ENCODE measurements around the gene RAB17.
A peak's percentile ranks its signal among the peaks of the same experiment; 100 is the strongest.

RAB17 gene

DNA sequence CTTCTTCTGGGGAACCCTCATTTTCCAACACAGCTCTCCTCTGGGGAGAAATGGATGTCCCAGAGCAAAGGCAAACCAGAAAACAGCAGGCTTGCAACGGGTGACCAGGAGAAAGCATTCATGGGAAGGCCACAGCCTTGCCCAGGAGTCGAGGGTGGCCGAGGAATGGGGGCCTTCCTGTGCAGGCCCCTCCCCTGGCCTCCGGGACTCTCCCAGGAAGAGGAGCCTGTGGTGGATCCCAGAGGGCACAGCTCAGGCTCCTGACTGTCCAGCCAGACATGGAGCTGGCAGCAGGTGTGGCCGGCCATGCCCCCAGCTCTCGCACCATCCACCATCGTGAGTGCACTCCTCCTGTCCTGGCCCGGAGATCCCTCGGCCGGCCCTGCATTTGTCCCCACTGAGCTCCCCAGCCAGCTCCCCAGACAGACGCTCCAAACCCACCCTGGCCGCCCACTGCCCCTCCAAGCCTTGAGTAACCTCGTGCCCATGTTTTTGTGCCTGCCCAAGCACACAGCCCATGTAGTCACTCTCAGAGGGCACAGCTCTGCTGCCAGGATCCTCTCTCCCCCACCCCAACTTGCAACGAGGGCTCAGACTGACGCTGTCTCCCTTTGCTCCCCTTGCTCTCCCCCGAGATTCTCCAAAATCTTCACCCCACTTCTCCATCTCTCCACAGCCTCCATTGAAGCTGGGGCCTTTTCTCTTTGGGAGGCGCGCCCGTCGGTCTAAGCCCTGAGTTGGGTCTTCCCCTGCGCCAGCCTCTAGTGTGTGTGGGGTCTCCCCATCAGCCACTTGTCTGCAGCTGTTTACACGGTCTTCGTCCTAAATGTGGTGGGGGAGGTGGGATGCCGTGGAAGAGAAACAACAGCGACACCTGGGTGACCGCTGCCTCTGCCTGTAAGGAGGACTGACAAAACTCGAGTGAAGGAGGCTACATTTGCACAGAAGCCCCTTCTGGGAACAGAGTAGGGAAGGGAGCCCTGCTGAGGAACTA, 14.4 kb downstream of the RAB17 start:
- DNase-seq = no peak

DNA sequence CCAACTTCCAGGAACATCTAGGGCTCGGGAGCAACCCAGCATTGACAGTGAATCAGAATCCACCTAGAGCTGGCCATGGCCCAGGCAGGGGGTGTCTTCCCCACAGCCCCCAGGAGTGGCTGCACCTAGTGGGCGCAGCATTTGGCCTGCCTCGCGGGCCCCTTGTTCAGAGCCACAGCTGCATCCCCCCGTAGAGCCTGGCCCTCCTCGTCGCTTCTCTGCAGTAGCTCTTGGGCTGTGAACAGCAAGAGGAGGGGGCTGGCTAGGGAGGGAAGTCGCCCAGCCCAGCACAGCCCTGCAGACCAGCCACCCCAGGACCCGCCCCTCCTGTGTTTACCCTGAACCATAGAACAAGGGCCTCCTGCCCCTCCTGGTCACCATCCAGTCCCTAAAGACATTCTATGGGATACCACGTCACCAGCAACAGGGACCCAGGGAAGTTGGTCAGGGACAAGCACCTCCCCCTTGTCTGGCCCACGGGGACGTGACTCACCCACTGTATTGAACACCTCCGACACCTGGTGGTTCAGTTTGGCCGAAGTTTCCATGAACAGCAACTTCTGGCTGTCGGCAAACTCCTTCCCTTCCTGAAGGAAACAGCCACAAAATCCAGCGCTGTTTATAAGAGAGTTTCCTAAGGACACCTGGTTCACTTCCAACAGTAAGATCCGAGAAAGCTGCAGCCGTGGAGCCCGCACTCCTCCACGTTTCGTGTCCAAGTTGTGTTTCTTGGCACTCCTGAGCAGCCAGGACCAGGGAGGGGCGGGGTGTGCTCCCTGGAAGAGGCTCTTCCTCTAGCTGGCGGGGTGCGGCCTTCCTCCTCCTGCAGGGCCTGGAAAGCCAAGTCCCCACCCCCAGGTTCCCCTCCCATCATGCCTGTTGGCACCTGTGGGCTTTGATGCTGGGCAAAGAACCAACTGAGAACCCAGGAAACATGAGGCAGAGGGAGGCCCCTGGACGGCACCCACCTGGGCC, 15.4 kb downstream of the RAB17 start:
- DNase-seq = no peak

DNA sequence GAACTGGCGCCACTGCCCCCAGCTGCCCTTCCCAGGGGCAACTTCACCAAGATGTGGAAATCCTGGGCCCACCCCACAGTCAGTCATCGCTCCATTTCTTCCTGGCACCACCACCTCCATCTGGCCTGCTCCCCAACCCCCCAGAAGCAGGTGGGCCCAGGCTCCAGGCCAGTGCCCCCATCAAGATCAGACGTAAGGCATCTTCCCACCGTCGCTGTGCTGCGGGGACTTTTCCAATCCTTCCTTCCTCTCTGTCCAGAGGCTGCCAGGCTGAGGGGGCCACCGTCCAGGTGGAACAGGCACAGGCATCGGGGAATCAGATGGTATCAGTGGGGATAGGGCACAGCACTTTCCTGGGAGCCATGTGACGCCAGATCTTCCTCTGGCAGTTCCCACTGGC, 16.1 kb downstream of the RAB17 start:
- no peak for DNase-seq

DNA sequence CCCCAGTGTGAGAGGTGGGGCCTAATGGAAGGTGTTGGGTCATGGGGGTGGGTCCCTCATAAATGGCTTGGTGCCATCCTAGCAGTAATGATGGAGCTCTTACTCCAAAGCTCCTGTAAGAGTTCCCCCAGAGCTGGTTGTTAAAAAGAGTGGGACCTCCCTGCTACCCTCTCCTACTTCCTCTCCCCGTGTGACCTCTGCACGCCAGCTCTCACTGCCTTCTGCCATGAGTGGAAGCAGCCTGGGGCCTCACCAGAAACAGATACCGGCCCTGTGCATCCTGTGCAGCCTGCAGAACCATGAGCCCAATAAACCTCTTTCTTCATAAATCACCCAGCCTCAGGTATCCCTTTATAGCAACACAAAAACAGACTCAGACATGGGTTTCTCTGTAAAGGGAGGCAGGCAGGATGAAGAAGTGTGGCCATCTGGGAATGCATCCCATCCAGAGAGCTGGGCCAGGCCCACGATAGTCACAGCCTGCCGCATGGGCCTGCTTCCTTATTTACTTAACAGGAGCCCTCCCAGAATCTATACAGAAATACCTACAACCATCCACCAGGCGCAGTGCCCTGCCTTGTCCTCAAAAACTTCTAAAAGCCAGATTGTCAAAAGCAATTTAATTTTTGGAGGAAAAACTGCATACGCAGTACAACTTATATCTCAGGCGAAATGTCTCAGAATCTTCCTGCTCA, 16.7 kb downstream of the RAB17 start:
- DNase-seq = no peak

DNA sequence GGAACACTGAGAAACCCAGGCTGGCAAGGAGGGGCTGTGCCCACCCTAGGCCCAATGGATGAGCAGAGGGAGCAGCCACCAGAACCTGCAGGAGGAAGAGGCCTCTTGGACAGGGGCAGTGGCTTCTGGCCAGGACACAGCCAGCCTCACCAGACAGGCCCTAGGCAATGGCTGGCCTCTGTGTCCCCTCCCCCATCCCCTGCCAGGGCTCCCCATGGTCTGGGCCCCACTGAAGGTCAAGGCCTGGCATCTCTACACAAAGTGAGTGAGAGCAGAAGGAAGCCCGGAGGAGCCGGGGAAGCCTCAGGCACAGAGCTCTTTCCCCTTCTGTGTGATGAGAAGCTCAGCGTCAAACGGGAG, 17.8 kb downstream of the RAB17 start:
- DNase-seq = no peak

DNA sequence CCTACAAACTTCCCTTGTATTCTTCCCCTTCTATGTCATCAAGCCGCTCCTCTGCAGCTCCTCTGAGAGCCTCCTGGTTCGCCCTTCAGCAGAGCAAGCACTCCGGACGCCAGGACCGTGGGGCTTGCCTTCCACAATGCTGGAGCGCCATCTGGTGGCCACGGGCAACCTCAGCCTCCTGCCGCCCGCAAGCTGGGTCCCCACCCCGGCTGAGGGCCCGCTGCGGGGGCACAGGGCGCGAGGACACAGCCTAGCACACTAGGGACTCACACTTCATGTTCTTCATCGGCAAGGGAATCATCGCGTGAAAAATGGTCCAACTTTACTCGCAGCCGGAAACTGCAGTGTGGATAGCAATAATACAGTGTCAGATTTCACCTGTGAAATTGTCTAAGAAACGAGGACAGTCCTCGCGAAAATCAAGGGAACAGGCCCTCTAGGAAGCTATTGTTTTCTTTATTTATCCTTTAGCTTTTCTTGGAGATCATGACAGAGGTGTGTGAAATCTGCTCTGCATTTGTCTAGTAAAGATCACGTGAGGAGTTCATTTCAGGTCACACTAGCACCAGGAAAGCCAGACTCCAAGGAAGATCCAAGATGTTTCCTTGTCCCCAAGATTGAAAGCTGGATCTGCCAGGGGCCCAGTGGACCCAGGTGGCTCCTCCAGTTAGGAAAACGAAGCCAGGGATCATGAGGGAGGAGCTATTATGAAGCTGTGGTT, 18.4 kb downstream of the RAB17 start:
- DNase-seq = peak; percentile 24

DNA sequence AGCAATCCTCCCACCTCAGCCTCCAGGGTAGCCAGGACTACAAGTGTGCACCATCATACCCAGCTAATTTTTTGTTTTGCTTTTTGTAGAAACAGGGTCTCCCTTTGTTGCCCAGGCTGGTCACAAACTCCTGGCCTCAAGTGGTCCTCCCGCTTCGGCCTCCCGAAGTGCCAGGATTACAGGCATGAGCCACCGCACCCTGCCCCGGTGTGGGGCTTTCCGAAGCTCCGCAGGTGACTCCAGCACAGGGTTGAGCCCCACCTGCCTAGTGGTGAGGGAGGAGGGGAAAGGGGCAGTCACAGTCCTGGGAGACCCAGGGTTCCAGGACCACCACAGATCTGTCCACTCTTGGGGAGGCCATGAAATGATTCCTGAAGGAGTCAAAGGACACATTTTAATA, 19.0 kb downstream of the RAB17 start:
- no peak for DNase-seq

DNA sequence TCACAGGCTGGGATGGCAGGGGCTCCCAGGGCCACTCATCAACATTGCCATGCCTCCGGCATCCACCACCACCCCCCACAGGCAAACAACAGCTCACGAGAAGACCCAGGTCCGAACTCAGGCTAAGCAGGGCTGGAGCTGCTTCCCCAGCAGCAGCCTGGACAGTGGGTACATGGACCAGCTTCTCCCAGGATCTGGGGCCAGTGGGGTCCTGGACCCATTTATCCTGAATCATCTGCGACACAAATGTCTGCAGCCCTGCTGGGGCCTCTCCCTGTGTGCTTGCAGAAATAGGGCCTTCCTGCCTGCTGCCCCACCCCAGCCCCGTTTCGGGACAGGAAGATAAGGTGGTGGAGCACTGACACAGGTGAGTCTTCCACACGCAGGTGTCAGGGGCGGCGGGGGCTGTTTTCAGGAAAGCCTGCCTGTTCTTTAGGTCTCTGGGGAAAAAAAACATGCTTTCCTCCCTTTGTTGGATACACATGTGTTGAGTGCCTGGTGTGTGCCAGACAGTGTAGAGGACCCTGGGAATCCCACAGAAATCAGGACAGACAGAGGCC, 19.7 kb downstream of the RAB17 start:
- no peak for DNase-seq

DNA sequence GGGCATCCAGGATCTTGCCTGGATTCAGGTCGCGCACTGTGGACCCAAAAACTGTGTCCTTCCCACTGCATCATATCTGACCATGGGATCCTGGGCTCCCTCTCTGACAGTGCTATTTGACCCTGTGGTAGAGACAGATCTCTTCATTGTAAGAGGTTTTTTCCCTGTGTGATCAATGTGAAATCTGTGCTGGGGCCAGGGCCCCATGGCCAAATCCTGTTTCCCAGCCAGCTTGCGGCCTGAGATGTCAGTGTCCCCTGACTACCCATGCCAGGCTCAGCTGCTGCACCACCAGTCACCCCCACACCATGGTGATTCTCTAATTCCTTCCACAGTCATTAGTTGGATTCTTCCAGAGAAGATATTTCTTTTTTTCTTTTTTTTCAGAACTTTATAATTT, 20.6 kb downstream of the RAB17 start:
- no peak for DNase-seq

DNA sequence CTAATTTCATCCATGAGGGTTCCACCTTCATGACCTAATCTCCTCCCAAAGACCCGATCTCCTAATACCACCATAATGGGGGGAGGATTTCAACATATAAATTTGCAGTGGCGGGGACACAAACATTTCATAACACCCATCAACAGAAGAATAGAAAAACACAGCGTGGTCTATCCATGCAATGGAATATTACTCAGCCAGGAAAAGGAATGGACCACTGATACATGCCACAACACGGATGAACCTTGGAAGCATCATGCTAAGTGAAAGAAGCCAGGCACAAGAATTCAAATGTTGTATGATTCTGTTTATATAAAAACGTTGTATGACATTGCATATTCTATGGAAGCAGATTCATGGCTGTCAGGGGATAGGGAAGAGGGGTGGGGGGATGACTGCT, 21.5 kb downstream of the RAB17 start:
- no peak for DNase-seq

DNA sequence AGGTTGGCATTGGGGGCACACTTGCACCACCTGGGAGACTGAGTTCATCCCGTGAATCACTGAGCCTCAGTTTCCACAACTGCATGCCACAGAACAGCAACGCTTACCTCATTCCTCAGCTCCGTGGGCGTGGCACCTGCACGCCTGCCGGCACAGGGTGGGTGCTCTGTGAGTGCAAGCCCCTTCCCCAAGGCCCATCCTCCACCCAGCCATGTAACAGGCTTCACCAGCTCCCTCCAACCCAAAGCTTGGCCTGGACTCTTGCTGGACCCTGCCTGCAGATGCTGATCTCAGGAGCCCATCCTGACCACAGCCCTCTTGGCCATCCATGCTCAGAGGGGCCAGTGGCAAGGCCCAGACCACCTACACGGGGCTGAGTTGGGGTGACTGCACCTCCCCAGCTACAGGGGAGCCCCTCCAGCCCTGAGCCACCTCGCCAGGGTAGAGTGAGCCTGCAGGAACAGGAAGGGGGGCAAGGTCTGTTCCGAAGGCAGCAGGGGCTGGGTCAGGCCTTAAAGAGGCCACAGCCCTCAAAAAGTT, 22.3 kb downstream of the RAB17 start:
- no peak for DNase-seq

DNA sequence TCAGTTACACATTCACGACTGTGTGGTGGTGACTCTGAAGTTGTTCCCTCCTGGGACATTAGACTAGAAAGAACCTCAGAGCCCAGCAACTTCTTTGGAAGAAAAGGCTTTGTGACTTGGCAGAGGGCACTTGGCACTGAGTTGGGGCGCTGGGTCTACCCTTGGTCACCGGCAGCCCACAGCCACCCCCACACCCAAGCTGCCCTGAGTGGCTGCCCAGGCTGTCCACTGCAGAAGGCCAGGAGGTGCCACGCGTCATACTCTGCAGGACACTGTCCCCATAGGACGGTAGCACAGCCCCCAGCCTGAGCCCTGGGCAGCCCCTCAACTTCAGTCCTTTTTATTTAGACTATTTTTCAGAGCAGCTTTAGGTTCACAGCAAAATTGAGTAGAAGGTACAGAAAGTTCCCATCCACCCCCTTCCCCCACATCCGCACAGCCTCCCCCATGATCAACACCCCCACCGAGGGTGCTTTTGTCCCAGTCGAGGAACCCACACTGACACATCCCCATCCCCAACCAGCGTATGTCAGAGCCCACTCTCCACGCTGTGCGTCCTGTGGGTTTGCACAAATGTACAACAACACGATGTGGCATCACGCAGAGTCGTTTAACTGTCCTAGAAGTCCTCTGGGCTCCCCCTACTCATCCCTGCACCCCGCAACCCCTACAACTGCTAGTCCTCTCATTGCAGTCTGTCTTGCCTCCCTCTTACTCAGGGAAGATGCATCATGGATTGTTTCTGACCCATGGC, 23.1 kb downstream of the RAB17 start:
- DNase-seq = no peak

DNA sequence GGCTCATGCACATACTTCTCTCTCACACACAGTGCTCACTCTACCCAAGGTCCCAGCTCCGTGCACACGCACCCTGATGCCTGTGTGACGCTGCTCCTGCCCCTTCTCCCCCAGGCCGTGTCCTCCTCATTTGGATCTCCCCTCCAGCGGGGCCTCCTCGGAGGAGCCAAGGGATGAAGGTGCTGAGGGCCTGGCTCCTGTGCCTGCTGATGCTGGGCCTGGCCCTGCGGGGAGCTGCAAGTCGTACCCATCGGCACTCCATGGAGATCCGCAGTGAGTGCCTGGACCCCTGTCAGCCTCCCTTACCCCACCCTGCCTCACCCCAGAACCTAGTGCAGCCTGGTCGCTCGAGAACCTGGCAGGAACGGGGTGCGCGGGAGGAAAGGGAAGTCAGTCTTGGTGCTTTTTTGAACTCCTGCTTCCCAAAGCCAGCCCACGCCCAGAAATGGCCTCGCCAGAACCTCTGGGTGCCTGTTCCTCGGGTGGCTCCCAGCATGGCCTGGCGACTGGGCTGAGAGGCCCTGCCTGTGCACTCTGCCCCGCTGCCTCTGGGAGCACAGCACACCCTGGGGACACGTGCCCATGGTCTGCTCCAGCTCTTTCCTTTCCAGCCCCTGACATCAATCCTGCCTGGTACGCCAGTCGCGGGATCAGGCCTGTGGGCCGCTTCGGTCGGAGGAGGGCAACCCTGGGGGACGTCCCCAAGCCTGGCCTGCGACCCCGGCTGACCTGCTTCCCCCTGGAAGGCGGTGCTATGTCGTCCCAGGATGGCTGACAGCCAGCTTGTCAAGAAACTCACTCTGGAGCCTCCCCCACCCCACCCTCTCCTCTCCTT, 23.9 kb downstream of the RAB17 start, which contains the start of gene PRLH:
TSS of gene PRLH (plus strand) at position 174 of the 835 bp plus-strand sequence. CDS start at position 174, 0 bp downstream.
- DNase-seq = no peak

DNA sequence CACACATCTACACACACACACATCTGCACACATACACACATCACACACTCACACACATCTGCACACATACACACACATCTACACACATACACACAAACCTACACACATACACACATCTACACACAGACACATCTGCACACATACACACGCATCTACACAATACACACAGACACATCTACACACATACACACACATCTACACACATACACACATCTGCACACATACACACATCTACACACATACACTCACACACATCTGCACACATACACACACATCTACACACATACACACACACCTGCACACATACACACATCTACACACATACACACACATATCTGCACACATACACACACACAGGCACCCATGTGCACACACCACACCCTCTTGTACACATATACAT, 24.6 kb downstream of the RAB17 start:
- DNase-seq = no peak

DNA sequence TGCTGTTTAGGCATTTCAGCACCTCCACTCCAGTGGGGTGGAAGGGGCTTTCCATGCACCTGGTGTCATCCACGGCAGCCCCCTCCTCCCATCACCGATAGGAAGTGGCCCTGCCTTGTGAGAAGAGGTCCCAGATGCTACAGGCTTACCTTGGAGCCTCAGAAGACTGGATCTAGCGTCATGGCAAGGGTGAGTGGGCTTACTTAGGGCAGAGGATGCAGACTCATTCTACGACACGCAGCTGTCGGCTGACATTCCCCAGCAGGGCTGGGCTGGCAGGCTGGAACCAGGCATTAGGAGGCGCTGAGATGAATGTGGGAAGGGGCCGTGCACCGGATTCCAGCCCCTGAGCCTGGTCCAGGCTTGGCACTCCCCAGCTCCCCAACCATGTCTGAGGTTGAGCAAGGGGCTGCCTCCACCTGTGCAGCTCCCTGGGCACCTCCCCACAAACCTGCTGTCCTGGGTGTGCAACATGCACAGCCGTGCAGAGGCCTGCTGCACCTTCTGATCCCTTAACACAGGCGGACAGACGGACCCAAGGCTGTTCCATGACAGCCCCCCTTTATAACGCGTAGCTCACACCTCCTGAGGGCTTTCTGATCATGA, 25.9 kb downstream of the RAB17 start:
- DNase-seq = no peak

DNA sequence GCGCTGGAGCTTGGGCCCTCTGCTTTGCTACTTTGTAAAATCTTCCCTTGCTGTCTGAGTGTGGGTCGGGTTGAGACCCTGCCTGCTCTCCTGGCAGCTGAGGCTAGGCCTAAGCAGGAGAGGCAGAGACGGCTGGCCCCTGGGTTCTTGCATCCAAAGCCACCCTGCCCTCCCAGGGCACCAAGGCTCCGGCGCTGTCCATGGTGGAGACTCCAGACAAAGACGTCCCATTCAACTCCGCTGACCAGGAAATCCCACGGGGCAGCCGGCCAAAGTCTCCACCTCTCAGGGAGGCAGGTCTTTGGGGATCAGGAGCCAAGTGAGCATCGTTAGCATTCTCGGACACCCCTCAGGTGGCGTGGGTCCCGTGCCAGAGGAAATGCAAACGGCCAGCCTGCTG, 26.7 kb downstream of the RAB17 start:
- DNase-seq = no peak

DNA sequence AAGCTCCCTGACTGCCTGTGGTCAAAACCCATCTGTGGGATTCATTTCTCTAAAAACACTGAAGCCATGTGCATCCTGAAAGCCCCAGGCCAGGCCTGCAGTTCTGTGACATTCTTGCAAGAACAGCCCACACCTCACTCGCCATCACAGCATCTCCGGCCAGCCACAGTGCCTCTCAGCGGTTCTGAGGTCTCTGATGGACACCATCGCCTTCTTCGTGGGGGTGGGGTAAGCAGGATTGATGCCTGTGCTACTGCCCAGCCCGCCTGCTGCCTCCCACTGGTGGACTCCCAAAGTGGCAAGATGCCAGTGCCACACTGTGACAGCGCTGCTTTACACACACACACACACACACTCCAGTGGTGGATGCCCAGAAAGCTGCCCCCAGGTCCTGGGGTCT, 29.3 kb downstream of the RAB17 start:
- DNase-seq = no peak

DNA sequence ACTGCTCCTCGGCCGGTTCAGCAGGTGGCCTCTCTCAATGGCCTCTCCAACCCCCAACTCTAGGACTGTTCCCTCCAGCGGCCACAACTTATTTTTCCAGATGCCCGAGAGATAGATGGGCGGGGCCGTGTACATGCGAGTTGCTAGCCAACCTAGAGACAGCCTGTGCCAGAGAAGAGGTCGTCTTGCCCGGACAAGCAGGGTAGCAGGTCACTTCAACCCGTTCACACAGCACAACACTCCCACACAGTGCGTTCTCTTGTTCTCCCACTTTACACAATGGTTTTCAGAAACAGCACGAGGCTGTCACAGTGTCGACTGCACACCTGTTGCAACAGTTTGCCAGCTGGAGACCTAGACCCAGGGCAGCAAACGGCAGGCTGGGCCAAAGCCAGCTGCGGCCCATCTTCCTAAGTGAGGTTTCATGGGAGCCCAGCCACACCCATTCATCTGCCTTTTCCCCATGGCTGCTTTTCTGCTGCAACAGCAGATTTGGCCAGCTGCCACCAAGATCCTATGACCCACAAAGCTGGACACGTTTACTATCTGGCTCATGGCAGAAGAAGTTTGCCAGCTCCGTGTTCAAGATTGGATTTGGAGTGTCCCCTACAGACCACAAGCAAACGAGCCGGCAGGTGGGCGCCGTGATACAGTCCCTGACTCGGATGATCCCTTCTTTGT, 31.4 kb downstream of the RAB17 start:
- DNase-seq = peak; percentile 61

DNA sequence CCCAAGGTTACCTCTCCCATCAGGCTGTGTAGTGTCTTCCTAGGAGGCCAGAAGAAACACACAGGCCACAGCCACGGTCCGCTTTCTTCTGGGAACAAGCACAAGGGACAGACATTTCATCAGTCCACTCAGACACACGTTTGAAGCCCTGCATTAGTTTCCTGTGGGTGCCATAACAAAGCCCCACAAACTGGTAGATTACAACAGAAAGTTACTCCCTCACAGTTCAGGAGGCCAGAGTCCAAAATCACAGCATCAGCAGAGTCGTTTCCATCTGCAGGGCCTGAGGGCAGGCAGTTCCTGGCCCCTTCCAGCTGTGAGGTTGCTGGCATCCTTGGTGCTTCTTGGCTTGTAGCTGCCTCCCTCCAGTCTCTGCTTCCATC, 32.9 kb downstream of the RAB17 start:
- no peak for DNase-seq

Measured in DMS 273 treated with DMSO at 0.1 percent for 48 hours (cell line).